Epithelial cell of proximal tubule (primary cell): ENCODE results near the gene CAPN10. TPM values are rescaled to one million over a fixed set of nuclear protein-coding genes. Genes with fewer than 3 reads are reported as not detected.

Source experiments
- DNase-seq: peaks from one replicate; pipeline ENCODE4 v3.0.0-alpha.2; 2011; ENCODE audit warnings: low read depth
- H3K4me3 ChIP-seq: 2 replicates; pipeline ENCODE4 v1.5.1; 2011; ENCODE audit warnings: low read depth, mild to moderate bottlenecking, low read length
- total RNA-seq: library from RNA; depleted of rRNA; stranded (reverse); fragments of >200 nt; gene quantifications from 2 replicates; pipeline ENCODE4 v1.2.3, GENCODE V29; 2015
- TF ChIP-seq, protein P1 (sequence below): conservative IDR thresholded peaks from 2 replicates; pipeline ENCODE4 v1.5.1; 2012; ENCODE audit warnings: low read depth, mild to moderate bottlenecking, low read length

CAPN10 gene
- total RNA-seq, 1 donor from 2014 or later = 31.9 TPM

DNA sequence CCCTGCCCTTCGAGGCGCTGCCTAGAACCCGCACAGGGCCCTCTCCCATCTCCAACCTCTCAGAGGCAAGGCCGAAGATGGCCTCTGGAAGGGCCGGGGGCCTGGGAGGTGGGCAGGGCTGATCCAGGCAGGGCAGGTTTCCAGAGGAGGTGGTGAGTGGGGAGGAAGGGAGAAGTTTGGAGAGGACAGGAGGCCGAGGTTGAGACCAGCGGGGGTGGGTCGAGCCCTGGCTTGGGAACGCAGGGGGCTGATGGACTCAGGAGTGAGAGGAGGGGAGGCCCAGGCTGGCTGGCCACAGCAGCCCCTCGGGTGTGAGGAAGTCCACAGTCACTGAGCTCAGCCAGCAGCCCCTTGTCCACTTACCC, 10.5 kb downstream of the CAPN10 start:
- DNase-seq = no peak
- TF ChIP-seq, protein P1, sequence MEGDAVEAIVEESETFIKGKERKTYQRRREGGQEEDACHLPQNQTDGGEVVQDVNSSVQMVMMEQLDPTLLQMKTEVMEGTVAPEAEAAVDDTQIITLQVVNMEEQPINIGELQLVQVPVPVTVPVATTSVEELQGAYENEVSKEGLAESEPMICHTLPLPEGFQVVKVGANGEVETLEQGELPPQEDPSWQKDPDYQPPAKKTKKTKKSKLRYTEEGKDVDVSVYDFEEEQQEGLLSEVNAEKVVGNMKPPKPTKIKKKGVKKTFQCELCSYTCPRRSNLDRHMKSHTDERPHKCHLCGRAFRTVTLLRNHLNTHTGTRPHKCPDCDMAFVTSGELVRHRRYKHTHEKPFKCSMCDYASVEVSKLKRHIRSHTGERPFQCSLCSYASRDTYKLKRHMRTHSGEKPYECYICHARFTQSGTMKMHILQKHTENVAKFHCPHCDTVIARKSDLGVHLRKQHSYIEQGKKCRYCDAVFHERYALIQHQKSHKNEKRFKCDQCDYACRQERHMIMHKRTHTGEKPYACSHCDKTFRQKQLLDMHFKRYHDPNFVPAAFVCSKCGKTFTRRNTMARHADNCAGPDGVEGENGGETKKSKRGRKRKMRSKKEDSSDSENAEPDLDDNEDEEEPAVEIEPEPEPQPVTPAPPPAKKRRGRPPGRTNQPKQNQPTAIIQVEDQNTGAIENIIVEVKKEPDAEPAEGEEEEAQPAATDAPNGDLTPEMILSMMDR = no peak
- no peak overlapping the region for H3K4me3 ChIP-seq

DNA sequence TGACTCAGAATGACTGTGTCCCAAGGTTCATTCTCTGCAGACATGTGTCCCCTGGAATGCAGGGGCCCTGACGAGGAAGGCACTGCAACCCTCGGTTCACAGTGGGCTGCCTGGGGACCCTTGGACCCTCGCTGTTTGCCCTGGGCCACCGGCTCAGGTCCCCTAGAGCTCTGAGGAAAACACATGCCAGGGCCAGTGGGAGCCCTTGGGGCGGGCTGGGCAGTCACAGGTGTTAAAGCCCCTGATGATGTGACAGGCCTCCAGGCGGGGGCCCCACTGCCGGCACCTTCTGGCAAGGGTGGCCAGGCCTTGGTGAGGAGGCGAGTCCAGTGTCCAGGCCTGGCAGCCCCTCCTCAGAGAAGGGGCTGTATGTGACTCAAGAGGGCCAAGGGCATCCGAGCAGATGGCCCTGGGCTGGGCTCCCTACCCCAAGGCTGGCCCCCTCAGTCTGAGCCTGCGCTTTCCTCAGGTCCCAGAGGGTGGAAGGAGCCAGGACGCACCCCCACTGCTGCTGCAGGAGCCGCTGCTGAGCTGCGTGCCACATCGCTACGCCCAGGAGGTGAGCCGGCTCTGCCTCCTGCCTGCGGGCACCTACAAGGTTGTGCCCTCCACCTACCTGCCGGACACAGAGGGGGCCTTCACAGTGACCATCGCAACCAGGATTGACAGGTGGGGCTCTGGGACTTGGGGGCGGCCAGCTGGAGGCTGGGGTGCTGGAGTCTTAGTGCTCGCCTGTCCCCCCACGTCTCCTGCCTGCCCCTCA, 11.1 kb downstream of the CAPN10 start:
- DNase-seq = no peak
- TF ChIP-seq, protein P1 = no peak
- no peak overlapping the region for H3K4me3 ChIP-seq

DNA sequence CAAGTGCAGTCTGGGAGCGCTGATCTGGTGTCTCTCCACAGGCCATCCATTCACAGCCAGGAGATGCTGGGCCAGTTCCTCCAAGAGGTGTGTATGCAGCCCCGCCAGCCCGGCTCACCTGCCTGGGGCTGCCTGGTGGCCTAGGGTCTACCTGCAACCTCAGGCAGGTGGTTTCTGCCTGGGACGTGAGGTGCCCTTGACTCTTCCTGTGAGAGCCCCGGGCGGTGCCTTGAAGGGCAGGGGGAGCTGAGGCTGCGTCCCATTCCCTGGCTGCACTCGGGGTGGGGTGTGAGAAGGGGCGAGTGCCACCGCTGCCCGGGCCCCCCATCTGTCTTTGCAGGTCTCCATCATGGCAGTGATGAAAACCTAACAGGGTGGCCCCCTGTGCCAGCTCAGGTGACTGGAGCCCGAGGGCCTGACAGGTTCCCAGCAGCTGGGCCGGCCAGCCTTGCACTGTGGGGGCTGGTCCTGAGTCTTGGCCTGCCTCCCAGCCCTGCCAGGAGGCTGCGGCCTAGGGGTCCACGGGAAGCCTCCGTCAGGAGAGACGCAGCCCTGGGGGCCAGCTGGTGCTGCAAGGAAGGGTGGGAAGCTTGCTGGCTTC, 11.9 kb downstream of the CAPN10 start:
- TF ChIP-seq, protein P1 = no peak
- H3K4me3 ChIP-seq = no peak overlapping the region
- no peak for DNase-seq

DNA sequence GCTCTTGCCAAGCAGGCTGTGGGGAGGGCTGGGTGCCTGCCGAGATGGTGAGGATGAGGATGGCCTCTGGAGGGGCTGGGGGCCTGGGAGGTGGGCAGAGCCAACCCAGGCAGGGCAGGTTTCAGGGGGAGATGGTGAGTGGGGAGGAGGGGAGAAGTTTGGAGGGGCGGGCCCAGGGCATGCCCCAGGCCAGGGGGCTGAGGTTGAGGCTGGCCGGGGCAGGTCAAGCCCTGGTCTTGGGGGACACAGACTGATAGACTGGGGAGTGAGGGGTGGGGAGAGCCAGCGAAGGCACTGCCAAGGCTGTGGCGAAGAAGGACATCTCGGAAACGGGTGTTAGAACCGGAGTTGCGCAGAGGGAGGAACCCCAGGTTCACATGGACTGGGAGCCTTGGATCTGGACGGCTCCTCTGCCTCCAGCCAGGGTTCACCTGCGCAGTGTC, 12.6 kb downstream of the CAPN10 start:
- DNase-seq = no peak
- TF ChIP-seq, protein P1 = no peak
- no peak overlapping the region for H3K4me3 ChIP-seq

- no peak for DNase-seq
- TF ChIP-seq, protein P1 = no peak
- H3K4me3 ChIP-seq = no peak overlapping the region
Measured at GRCh38 chr2:240600451-240600961, 14.0 kb downstream of the CAPN10 start.

- TF ChIP-seq, protein P1 = no peak
- H3K4me3 ChIP-seq = no peak overlapping the region
- no peak for DNase-seq
Measured at GRCh38 chr2:240601061-240601830, 14.7 kb downstream of the CAPN10 start.
